DOHH2 (cell line): ENCODE results near the gene MYO15A.

Experiments used
- H3F3A ChIP-seq: fragments of 200-600 bp; sonication (generic), shearing (Covaris generic); 2 replicates; pipeline ENCODE4 v1.6.0; 2016; ENCODE audit warnings: antibody characterized with exemption, mild to moderate bottlenecking; ENCODE audit not compliant: control insufficient read depth, insufficient read depth
- H3K27ac ChIP-seq: fragments of 200-600 bp; sonication (generic); 2 replicates; pipeline ENCODE4 v1.5.1; 2014; ENCODE audit warnings: low read depth, mild to moderate bottlenecking, low read length, moderate library complexity
- H3K27me3 ChIP-seq: fragments of 200-600 bp; sonication (generic); 2 replicates; pipeline ENCODE4 v1.6.1; 2014; ENCODE audit warnings: mild to moderate bottlenecking, low read length, mixed read lengths; ENCODE audit not compliant: control insufficient read depth
- H3K36me3 ChIP-seq: fragments of 200-600 bp; sonication (generic); 2 replicates; pipeline ENCODE4 v1.6.1; 2014; ENCODE audit warnings: mild to moderate bottlenecking, low read length, moderate library complexity, mixed read lengths; ENCODE audit not compliant: control insufficient read depth
- H3K4me1 ChIP-seq: fragments of 200-600 bp; sonication (generic); 2 replicates; pipeline ENCODE4 v1.6.1; 2014; ENCODE audit warnings: mild to moderate bottlenecking, low read length, mixed read lengths; ENCODE audit not compliant: control insufficient read depth
- H3K4me2 ChIP-seq: fragments of 200-600 bp; sonication (generic); 2 replicates; pipeline ENCODE4 v1.6.0; 2014; ENCODE audit warnings: mild to moderate bottlenecking, low read length, moderate library complexity
- H3K4me3 ChIP-seq: fragments of 200-600 bp; sonication (generic); 2 replicates; pipeline ENCODE4 v1.5.1; 2014; ENCODE audit warnings: mild to moderate bottlenecking, low read length, mixed read lengths
- H3K79me2 ChIP-seq: fragments of 200-600 bp; sonication (generic); 2 replicates; pipeline ENCODE4 v1.6.1; 2014; ENCODE audit warnings: mild to moderate bottlenecking, low read length, mixed read lengths; ENCODE audit not compliant: control insufficient read depth
- H3K9me2 ChIP-seq: fragments of 200-600 bp; sonication (generic); replicated peaks from 2 replicates; pipeline ENCODE4 v1.6.1; 2014; ENCODE audit warnings: mild to moderate bottlenecking, low read length, mixed read lengths; ENCODE audit not compliant: control insufficient read depth
- H3K9me3 ChIP-seq: fragments of 200-600 bp; sonication (generic); 2 replicates; pipeline ENCODE4 v1.6.1; 2014; ENCODE audit warnings: antibody characterized with exemption, low read length, mixed read lengths; ENCODE audit not compliant: control insufficient read depth, insufficient read depth
- H4K20me1 ChIP-seq: fragments of 200-600 bp; sonication (generic); 2 replicates; pipeline ENCODE4 v1.6.0; 2014; ENCODE audit warnings: low read depth, mild to moderate bottlenecking, antibody characterized with exemption, low read length, moderate library complexity; ENCODE audit not compliant: control insufficient read depth, insufficient read depth
- CTCF ChIP-seq: fragments of 200-600 bp; sonication (generic); IDR thresholded peaks from one replicate; pipeline ENCODE4 v1.5.1; 2014; ENCODE audit warnings: antibody characterized with exemption, mild to moderate bottlenecking, low read depth, low read length; ENCODE audit not compliant: poor library complexity, severe bottlenecking
- EZH2phosphoT487 ChIP-seq: fragments of 200-600 bp; sonication (generic); IDR thresholded peaks from 2 replicates; pipeline ENCODE4 v1.6.1; 2017; ENCODE audit warnings: borderline replicate concordance, mild to moderate bottlenecking, antibody characterized with exemption, low read length, moderate library complexity, mixed read lengths

MYO15A gene

GRCh38 chr17:18141210-18141803 lies 32.8 kb downstream of the MYO15A start:
- Histone ChIP-seq H3K36me3 (no peaks in the 10 kb centered on the region), H3K9me3 (no peaks in the 10 kb centered on the region), H3F3A (no peaks in the 10 kb centered on the region), H3K27me3 (no peaks in the 10 kb centered on the region), H3K79me2 (no peaks in the 10 kb centered on the region), H3K4me2 (no peak overlapping the region), H4K20me1 (no peaks in the 10 kb centered on the region), H3K27ac (no peak overlapping the region), H3K9me2 (no peaks in the 10 kb centered on the region), H3K4me1 (no peaks in the 10 kb centered on the region), H3K4me3 (no peak overlapping the region)
- TF ChIP-seq CTCF (peak; percentile 68), EZH2phosphoT487 (no peak)

GRCh38 chr17:18142417-18142816 lies 33.9 kb downstream of the MYO15A start:
- no peaks in the 10 kb centered on the region for H3K36me3 ChIP-seq
- H3F3A ChIP-seq: no peaks in the 10 kb centered on the region
- no peak overlapping the region for H3K4me2 ChIP-seq
- no peaks in the 10 kb centered on the region for H3K79me2 ChIP-seq
- H3K27me3 ChIP-seq: no peaks in the 10 kb centered on the region
- TF ChIP-seq CTCF (no peak), EZH2phosphoT487 (no peak)
- H3K27ac ChIP-seq: no peak overlapping the region
- no peaks in the 10 kb centered on the region for H4K20me1 ChIP-seq
- no peaks in the 10 kb centered on the region for H3K9me2 ChIP-seq
- no peaks in the 10 kb centered on the region for H3K9me3 ChIP-seq
- no peak overlapping the region for H3K4me3 ChIP-seq
- H3K4me1 ChIP-seq: no peaks in the 10 kb centered on the region

- Histone ChIP-seq H3K9me2 (no peaks in the 10 kb centered on the region), H3K27me3 (no peaks in the 10 kb centered on the region), H4K20me1 (no peaks in the 10 kb centered on the region), H3K4me3 (no peak overlapping the region), H3F3A (no peaks in the 10 kb centered on the region), H3K4me1 (no peaks in the 10 kb centered on the region), H3K36me3 (no peaks in the 10 kb centered on the region), H3K9me3 (no peaks in the 10 kb centered on the region), H3K4me2 (no peak overlapping the region), H3K79me2 (no peaks in the 10 kb centered on the region), H3K27ac (no peak overlapping the region)
- peak; percentile 56 for TF ChIP-seq CTCF
- TF ChIP-seq EZH2phosphoT487: no peak
Observed at GRCh38 chr17:18143044-18143936, 34.7 kb downstream of the MYO15A start.
